HG03039 (cell line): ENCODE results near the gene UBN2.
A peak's percentile ranks its signal among the peaks of the same experiment; 100 is the strongest.
"Not testable (repeated sequence)": the region's sequence is repeated elsewhere in the genome, so short reads cannot be mapped to it uniquely, and the experiment has no call there.

ENCODE experiments used
- ATAC-seq: cut with Tn5 transposase; IDR thresholded peaks from one replicate; pipeline ENCODE4 v1.9.1; 2021; ENCODE audit warnings: mild to moderate bottlenecking, moderate library complexity; ENCODE audit not compliant: unreplicated experiment

The UBN2 gene

DNA sequence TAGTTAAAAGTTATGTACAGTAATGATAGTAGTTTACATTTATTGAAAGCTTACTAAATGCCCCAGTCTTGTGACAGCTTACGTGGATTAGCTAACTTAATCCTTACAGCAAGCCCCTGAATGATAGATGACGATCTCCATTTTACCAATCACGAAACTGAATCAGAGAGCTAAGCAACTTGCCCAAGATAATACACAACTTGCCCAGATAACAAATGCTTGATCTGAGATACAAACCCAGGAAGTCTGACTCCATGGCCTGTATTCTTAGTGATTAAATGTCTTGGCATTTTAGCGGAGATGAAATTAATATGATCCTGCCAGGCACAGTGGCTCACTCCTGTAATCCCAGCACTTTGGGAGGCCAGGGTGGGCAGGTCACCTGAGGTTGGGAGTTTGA, 63.2 kb downstream of the UBN2 start:
- ATAC-seq, result no peak

DNA sequence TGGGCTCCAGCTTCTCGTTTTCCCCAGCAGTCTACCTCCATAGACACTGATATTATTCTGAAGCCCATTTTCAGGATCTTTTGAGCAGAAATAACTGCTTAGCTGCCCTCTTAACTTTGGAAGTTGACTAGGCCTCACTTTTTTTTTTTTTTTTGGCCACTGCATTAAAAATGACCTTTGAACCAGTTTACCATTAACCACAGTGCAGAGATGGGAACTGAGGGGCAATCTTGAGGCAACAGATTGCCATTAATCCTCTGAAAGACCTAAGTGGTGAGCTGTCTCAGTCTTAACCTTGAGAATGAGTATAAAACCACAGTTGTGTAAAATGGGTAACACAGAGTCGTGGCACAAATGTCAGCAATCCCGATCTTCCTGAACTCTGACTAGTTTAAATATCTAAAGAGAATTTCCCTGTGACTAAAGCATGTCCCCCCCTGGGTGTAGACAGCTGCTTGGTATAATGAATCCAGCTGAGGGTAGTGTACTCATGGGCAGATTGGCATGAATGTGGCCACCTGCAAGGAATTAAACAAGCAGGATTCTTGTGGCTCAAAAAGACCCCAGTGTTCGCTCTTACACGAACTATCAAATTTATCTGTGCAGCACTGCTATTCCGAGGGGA, 64.0 kb downstream of the UBN2 start:
- no peak for ATAC-seq

DNA sequence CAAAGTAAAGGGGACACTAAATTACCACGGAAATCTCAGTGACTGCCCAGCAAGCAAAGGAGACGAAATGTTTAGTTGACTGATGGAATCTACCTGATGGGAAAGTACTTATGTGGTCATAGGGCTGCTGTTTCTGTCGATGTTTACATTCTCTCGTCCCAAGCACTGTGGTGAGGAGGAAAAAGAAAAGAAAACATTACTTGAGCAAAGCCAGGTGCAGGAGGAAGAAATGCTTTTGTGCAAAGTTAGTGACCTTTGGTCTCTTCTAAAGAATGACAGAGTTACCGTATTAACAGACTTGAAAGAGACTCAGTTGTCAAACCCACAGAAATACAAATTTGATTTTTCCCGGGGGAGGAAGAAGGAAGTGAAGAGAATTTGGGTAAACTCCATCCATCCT, 66.8 kb downstream of the UBN2 start:
- no peak for ATAC-seq

- ATAC-seq, result no peak
Observed at GRCh38 chr7:139299296-139299695, 68.3 kb downstream of the UBN2 start.

DNA sequence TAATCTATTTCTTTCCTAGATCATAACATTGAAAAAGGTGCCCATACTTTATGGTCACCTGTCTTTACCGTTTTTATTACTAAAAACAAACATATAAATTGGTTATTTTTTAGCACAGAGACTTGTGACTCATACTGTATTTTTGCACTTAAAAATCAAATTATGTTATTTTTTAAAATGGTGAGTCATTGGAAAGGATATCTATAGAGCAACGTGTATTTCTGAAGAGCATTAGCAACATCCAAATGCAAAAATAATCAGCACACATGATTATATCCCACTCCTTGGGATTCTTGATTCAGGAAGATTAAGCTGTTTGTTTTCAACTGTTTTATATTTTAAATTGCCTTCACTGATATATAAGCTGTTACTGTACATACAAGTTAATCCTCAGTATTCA, 69.4 kb downstream of the UBN2 start:
- no peak for ATAC-seq

GRCh38 chr7:139304517-139304916, 73.5 kb downstream of the UBN2 start:
- no peak for ATAC-seq

DNA sequence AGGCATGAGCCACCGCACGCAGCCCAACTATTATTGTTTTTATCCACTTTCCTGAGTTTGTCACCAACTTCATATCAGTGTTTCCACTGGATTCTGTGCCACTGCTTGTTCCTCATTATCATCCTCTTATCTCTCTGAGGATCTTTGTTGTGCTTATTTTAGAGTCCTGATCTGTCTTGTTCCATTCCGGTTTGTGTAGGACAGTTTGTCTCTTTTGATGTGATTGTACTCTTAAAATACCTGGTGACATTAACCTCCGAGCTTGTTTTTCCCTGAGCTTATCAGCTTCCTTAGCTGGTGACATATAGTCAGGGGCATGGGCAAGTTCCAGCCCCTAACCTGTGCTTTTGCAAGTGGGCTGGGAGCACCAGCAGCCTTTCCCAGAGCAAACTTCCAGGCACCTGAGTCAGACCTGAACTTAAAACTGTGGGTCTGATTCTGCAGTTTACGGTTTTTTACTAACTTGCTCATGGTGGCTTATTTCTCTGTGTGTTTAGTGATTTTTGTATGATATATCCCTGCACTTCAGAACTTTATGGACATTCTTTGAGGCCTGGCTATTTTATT, 87.0 kb downstream of the UBN2 start:
- no peak for ATAC-seq

GRCh38 chr7:139321071-139321745, 90.2 kb downstream of the UBN2 start:
- no peak for ATAC-seq

GRCh38 chr7:139324709-139325108, 93.7 kb downstream of the UBN2 start:
- ATAC-seq, result not testable (repeated sequence)

DNA sequence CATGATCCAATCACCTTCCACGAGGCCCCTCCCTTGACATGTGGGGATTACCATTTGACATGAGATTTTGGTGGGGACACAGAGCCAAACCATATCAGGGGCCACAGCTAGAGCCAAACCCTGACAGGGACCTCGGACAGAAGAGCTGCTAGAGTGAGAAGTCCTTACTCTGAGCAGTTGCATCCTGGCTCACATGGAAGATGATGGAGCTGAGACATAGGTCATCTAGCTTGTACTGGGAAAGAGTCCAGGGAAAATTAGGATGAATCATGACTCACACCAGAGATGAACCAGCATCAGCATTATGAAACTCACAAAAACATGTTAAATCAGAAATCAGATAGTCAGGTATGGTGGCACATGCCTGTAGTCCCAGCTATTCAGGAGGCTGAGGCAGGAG, 97.3 kb downstream of the UBN2 start:
- no peak for ATAC-seq

DNA sequence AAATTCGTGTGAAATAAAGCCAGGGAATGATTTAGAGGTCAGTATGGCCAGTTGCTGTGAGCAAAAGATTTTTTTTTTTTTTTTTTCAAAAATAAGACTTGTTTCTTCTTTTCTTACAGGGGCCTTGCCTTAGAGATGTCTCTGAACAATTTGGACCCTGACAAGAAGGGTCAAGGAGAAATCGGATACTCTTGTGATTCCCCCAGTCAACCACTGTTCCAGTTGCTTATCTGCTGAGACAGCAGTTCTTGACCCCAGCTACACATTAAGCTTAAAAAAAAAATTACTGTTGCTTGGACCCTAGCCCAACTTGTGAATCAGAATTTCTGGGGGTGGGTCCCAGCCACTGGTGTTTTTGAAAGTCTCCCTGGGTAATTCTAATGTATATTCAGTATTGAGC, 98.1 kb downstream of the UBN2 start:
- no peak for ATAC-seq

- no peak for ATAC-seq
Observed at GRCh38 chr7:139330333-139331030, 99.4 kb downstream of the UBN2 start.

- no peak for ATAC-seq
Observed at GRCh38 chr7:139332697-139333359, 101.8 kb downstream of the UBN2 start.

DNA sequence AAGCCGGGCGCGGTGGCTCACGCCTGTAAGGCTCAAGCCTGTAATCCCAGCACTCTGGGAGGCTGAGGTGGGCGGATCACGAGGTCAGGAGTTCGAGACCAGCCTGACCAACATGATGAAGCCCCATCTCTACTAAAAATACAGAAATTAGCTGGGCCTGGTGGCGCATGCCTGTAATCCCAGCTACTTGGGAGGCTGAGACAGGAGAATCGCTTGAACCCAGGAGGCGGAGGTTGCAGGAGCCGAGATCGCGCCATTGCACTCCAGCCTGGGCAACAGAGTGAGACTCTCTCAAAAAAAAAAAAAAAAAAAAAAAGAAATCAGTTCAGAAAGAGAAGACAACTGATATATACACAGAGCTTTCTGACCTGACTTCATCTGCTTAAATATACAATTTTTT, 102.4 kb downstream of the UBN2 start:
- not testable (repeated sequence) for ATAC-seq

DNA sequence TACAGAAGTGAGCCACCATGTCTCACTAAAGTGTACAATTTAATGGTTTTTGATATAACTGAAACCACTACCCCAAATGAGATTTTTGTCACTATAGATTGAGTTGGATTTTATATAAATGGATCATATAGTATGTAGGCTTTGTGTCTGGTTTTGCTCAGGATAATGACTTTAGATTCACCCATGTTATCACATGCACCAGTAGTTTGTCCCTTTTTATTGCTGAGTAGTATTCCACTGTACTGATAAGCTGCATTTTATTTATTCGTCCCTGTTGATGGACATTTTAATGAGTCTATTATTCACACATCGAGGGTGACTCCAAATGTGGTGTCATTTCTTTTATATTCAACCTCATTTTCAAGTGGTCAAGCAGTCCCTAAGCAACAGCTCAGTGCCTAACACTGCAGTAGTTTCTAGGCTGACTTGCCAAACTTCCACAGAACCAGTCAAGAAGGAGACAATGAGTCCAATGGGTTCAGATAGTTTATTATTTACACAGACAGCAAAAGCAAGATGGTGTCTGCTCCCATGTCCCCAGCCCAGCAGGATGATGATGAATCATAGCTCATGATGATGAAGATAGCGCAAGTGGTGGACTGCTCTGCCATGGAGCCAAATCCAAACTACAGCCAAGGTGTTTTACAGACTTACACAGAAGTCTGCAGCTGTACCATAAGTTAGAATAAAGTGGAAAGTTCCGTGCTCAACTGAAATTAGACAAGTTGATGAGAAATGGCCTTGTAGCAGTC, 103.5 kb downstream of the UBN2 start:
- no peak for ATAC-seq

DNA sequence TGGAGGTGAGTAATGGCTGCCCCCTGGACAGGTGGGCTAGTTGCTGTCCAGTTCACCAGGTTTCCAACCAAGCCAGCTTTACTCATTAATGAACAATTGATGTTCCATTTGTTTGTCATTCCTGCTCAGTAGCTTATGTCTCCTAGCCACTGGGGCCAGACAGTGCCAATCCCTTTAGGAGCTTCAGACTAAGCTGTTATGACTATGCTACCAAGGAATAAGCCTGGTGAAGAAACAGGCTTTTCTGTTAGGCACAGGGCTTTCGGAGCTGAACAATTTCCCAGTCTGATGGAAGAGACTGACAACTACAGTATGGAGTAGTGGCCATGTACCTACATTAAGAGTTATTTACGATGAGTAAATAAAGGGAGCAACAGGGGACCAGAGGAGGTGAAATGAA, 108.0 kb downstream of the UBN2 start:
- ATAC-seq, result no peak

GRCh38 chr7:139339698-139340036, 108.6 kb downstream of the UBN2 start:
- ATAC-seq, result no peak

- peak; percentile 80 for ATAC-seq
Observed at GRCh38 chr7:139340037-139340807, 109.2 kb downstream of the UBN2 start.

DNA sequence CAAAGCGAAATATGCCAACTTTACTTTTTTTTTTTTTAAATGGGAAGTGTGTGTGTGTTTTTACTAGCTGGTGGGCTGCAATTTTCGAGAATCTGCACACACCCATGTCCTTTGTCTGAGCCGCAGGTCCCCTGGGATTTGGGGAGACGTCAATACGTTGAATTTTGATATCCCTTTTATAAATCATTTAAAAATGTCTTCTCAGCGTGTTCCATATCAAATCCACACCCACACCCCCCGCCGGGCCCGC, 109.7 kb downstream of the UBN2 start:
- no peak for ATAC-seq

DNA sequence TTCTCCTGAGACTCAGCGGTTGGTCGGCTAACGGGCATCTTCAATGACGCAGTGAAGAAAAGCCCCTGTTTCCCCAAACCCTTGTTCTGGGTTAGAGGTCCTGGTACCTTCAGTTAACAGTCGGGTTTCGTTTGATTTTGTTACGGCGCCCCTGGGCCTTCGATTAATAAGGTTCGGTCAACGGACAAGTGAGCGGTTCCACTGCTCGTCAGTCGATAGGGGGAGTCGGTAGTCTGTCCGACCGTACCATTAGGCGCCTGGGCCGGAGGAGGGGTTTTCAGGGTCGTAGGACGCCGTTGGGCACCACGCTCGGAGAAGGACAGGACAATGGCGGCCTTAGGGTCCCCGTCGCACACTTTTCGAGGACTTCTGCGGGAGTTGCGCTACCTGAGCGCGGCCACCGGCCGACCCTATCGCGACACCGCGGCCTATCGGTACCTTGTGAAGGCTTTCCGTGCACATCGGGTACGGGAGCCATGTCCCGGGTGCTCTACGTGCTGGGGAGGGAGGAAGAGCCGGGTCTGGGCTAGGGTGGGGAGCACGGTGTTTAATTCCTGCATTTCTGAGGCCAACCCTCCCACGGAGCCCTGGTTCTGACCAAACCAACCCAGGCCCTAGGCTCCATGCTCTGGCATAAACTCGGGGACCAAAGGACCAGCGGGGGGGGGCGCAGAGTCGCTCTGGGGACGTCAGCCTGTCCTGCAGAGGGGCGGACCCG, 110.2 kb downstream of the UBN2 start, which contains the start of gene FMC1:
Gene FMC1 (plus strand): TSS at position 280 of the 718 bp plus-strand sequence. CDS start 48 bp downstream, at position 328.
- peak; percentile 42 for ATAC-seq
